HG02759 (cell line): ENCODE data around the gene SPC25.
"Not testable (repeated sequence)": the region's sequence is repeated elsewhere in the genome, so short reads cannot be mapped to it uniquely, and the experiment has no call there.

Experiments
- ATAC-seq: cut with Tn5 transposase; IDR thresholded peaks from one replicate; pipeline ENCODE4 v1.9.1; 2021; ENCODE audit warnings: mild to moderate bottlenecking, moderate library complexity; ENCODE audit not compliant: unreplicated experiment

The SPC25 gene, protein sequence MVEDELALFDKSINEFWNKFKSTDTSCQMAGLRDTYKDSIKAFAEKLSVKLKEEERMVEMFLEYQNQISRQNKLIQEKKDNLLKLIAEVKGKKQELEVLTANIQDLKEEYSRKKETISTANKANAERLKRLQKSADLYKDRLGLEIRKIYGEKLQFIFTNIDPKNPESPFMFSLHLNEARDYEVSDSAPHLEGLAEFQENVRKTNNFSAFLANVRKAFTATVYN

DNA sequence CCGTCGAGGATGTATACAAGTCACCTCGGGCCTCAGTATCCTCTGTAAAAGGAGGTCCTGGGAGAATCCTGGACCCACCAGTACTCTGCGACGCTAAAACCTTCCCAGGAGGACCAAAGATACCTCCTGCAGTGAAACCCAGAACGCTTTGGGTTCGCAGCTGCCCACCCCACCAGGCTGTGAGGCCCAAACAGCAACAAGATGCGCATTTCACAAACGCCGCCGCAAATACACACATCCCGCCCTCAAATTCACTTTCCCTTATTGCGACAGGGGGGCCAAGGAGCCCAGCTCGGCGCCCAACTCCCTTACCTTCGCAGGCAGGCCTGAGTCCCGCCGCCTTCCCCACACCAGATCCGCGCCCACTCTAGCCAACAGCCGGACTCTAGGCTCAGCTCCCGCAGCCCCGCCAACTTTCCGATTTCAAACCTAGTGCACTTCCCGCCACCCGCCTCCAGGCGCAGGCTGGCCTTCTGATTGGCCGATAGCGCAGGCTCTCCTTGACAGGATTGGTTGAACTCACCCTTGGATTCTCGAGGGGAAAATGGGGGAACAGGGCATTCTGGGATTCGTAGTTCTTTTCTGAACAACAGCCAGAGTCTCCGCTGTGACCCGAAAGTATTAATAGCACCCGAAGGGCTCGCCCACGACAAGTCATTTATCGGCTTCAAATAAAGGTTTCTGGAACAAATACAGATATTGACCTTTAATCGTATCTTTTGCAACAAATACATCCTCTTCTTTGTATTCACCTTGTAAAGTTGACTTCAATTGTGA, at the start of gene SPC25:
Gene SPC25, minus strand, starts transcription at position 425 of the 777 bp plus-strand sequence. CDS start 911 bp downstream, outside the sequence.
- peak; percentile 100 for ATAC-seq

DNA sequence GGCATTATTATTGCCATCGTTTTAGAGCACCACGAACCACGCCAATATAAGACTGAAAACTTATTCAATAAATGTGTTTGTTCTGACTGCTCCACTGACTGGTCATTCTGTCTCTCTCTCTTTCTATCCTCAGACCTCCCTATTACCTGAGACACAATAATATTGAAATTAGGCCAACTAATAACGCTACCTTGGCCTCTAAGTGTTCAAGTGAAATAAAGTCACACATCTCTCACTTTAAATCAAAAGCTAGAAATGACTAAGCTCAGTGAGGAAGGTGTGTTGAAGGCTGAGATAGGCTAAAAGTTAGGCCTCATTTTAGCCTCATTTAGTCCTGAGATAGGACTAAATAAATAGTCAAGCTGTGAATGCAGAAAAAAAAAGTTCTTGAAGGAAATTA, 49.7 kb upstream of the SPC25 start:
- ATAC-seq = peak; percentile 90

- no peak for ATAC-seq
Measured at GRCh38 chr2:168939061-168939460, 48.8 kb upstream of the SPC25 start.

DNA sequence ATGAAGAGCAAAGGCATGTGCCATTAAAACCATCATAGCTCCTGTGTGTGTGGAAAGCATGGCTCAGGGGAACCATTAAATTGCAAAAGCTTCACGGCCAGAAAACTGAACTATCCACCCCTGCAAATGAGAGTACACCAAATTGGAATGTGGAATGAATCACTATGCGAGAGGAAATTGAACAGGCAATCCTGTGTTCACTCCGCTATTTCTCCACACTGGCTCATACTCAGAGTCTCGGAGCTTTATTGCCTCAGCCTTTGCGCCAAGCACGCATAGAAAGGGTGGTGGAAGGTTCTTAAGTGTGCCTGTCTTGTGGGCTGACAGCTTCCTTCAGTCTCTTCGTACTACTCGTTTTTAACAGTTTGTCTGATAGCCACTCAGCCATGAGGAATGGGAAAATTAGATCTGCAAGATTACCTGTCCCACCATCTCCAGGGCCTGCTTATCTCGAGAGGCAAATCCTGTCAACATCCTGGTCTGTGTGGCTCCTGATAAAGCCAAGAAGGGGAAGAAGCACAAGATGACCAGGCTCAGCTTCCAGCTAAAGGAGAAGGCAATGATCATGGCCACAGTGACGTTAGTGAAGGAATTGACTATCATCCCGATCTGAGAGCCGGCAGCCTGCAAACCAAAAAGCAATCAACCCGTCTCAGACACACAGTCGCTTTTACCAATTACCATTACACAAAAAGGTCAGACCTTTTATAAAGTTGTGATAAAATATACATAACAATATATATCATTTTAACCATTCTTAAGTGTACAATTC, 45.8 kb upstream of the SPC25 start:
- no peak for ATAC-seq

GRCh38 chr2:168934826-168935225, 44.6 kb upstream of the SPC25 start:
- no peak for ATAC-seq

DNA sequence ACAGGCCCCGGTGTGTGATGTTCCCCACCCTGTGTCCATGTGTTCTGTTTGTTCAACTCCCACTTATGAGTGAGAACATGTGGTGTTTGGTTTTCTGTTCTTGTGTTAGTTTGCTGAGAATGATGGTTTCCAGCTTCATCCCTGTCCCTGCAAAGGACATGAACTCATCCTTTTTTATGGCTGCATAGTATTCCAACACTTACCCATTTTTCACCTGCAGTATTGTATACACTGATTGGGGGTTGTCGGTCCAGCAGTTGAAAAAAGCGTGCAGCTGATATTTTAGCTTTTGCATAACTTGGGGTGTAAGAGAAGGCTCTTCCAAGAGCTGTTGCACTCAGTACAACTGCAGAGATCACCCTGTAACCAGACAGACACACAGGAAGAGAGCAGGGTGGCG, 41.9 kb upstream of the SPC25 start:
- ATAC-seq = not testable (repeated sequence)

GRCh38 chr2:168930242-168930641, 40.0 kb upstream of the SPC25 start:
- ATAC-seq = no peak

DNA sequence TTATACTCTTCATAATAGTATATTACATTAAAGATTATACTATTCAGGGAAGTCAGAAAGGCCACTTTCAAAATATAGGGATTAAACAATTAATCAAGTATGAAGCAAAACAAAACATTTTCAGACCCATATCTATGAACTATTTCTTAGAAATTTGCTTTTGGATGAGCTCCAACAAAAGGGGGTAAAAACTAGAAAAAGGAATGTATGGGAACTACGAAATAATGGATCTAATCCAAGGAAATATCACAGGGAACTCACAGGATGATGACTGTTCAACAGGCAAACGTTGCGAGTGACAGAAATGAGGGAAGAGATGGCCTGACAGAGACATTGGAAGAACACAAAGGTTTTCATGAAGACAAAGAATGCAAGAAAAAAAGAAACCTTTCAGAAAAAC, 38.8 kb upstream of the SPC25 start:
- ATAC-seq = no peak

- no peak for ATAC-seq
Measured at GRCh38 chr2:168928113-168928831, 38.0 kb upstream of the SPC25 start.

DNA sequence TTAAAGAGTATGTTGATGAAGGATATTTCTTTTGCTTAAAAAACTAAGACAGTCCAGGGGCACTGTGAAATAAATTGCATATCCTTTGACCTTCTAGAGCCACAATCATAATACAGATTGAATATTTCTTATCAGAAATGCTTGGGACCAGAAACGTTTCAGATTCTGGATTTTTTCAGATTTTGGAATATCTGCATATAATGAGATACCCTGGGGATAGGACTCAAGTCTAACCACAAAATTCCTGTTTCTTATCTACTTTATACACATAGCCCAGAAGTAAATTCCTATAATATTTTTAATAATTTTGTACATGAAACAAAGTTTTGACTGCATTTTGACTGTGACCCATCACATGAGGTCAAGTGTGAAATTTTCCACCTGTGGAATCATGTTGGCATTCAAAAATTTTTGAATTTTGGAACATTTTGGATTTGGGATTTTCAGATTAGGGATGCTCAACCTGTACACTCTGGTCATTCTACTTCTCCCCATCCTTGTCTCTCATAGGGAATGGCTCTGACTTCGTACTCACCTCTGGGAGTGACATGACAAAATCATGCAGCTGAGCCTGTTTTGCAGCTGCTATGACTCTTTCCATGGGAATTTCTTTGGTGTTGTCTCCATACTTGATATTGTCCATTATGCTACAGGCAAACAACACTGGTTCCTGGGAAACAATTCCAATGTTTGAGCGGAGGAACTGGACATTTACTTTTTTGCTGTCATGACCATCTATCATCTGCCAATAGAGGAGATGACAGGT, 36.6 kb upstream of the SPC25 start:
- no peak for ATAC-seq

DNA sequence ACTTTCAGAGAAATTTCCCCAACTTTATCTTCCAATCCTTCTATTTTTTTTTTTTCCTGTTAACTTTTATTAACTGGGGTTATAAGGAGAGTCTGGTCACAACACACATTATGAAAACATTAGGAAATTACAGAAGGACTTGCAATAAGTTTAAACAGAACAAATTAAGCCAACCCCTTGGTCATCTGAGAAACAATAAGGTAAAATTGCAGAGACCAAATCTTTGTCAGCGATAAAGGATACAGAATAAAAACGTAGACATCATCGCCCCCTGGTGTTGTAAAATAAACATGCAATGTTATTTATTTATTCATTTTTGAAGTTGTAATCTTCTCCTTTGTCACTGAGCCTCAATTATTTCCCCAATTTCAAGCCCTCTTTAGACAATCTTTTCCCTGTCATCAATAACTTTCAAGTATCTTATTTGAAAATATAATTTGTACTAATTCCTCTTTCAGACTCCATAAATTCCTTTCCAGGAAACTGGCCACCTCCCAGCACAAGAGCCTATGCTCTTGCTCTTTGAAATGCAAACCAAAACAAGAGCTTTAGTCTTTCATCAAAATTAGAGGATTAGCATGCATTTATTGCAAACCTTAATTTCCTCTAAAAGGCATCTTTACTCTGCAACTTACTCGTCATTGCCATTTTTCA, 30.4 kb upstream of the SPC25 start:
- ATAC-seq = peak; percentile 43

DNA sequence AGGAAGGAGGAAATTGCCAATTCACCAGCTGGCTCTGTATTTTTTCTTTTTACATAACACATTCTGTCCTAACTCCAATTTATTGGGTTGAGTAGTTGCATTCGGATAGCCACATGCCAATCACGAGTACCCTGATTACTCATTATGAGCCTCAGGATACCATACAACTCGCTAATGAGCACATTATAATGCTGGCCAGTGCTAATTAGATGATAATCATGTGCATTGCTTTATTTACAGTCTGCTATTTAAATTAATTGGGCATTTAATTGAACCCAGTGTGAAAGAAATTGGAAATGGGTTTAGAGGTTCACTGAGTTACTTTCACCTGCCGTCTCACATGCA, 26.1 kb upstream of the SPC25 start:
- ATAC-seq = no peak

GRCh38 chr2:168915441-168916330, 25.5 kb upstream of the SPC25 start:
- no peak for ATAC-seq

DNA sequence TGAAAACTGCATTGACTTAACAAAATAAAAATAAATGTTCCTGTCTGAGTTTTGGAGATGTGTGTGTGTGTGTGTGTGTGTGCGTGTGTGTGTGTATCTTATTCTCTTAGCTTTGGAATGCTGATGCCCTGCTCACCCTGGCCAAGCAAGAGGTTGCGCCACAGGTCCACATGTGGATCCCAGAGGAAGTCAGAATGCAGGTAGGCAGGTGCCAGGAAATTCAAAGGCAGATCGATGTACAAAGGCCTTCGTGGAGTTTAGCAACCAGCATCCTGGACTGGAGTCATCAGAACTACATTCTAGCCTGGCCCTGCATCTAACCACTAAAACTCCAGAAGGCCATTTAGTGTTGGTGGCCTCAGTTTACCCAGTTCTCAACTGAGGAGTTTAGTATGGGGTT, 23.3 kb upstream of the SPC25 start:
- ATAC-seq = no peak

GRCh38 chr2:168912901-168913369, 22.7 kb upstream of the SPC25 start:
- no peak for ATAC-seq

- no peak for ATAC-seq
Measured at GRCh38 chr2:168912466-168912865, 22.2 kb upstream of the SPC25 start.

- ATAC-seq = no peak
Measured at GRCh38 chr2:168910330-168910729, 20.1 kb upstream of the SPC25 start.

- ATAC-seq = no peak
Measured at GRCh38 chr2:168907940-168908662, 17.9 kb upstream of the SPC25 start.
